NT2/D1 (cell line): ENCODE results near the gene CENPH.

ENCODE experiments used
- SUZ12 ChIP-seq: IDR thresholded peaks from 2 replicates; pipeline ENCODE4 v1.6.1; 2011; ENCODE audit not compliant: insufficient read length, insufficient read depth; ENCODE audit errors: extremely low read depth
- YY1 ChIP-seq: IDR thresholded peaks from 2 replicates; pipeline ENCODE4 v1.6.1; 2011; ENCODE audit not compliant: insufficient read length, insufficient read depth
- ZNF274 ChIP-seq: IDR thresholded peaks from 2 replicates; pipeline ENCODE4 v1.6.1; 2011; ENCODE audit warnings: mild to moderate bottlenecking, low read depth, low read length

GRCh38 chr5:69252437-69252836, 63.1 kb downstream of the CENPH start:
- TF ChIP-seq YY1 (no peak), ZNF274 (no peak), SUZ12 (no peak)
